A549 (cell line): Measurements from ENCODE around the gene IFITM10. TPM values are rescaled to one million over a fixed set of nuclear protein-coding genes. Genes with fewer than 3 reads are reported as not detected.
A peak's percentile ranks its signal among the peaks of the same experiment; 100 is the strongest.

Source experiments
- ATAC-seq, 2 experiments: fragments of 200-7000 bp in 1 of 2; fragments of >200 bp in 1 of 2; cut with Nextera tagmentation in 1 of 2; cut with Tn5 transposase in 1 of 2; 3 replicates each; pipeline versions ENCODE4 v1.8.0 to v1.9.1; 2018 to 2020; ENCODE audit warnings: mild to moderate bottlenecking in 1 of 2, moderate library complexity in 1 of 2
- CTCF ChIA-PET: fragments of 300-600 bp; sonication (Branson Sonifier 250); formaldehyde crosslinking; extraction: SDS; loops from one replicate; lab custom pipeline; 2021; ENCODE audit warnings: antibody characterized with exemption, inconsistent platforms; lab: Yijun Ruan, JAX
- POLR2A ChIA-PET: fragments of 350-600 bp; formaldehyde crosslinking; extraction: SDS; loops from one replicate; lab custom pipeline; 2021; ENCODE audit warnings: antibody characterized with exemption, inconsistent platforms; lab: Yijun Ruan, JAX
- DNase-seq, 2 experiments: peaks; one replicate each; pipeline versions ENCODE4 v3.0.0 to v3.0.0-alpha.2; 2011 to 2016; ENCODE audit warnings: low read depth in 1 of 2, low spot score in 1 of 2
- FAIRE-seq: peaks from 2 replicates; lab custom pipeline; 2011; peaks lifted over from hg19 to GRCh38; lab: Jason Lieb, UNC
- H3K27ac ChIP-seq, 2 experiments: fragments of >200 bp; sonication (Bioruptor Twin); formaldehyde crosslinking; 3 replicates each; pipeline ENCODE4 v1.5.1; 2016 to 2017
- H3K4me1 ChIP-seq: fragments of >200 bp; sonication (Bioruptor Twin); formaldehyde crosslinking; 3 replicates; pipeline ENCODE4 v1.6.1; 2016
- H3K4me2 ChIP-seq: fragments of >200 bp; sonication (Bioruptor Twin); formaldehyde crosslinking; 3 replicates; pipeline ENCODE4 v1.6.1; 2016
- H3K4me3 ChIP-seq: fragments of >200 bp; sonication (Bioruptor Twin); formaldehyde crosslinking; 3 replicates; pipeline ENCODE4 v1.5.1; 2016
- H3K9me3 ChIP-seq: fragments of >200 bp; sonication (Bioruptor Twin); formaldehyde crosslinking; 3 replicates; pipeline ENCODE4 v1.6.1; 2016
- CBX8 ChIP-seq: fragments of 200-600 bp; sonication (generic); IDR thresholded peaks from 2 replicates; pipeline ENCODE4 v1.6.1; 2016
- CEBPB ChIP-seq, 2 experiments: fragments of >200 bp in 1 of 2; sonication (Bioruptor Twin) in 1 of 2; formaldehyde crosslinking in 1 of 2; IDR thresholded peaks; 2 replicates each; pipeline ENCODE4 v1.6.1; 2012 to 2016
- CHD4 ChIP-seq: fragments of 200-600 bp; sonication (generic); IDR thresholded peaks from 2 replicates; pipeline ENCODE4 v1.6.1; 2016; ENCODE audit warnings: antibody characterized with exemption, mild to moderate bottlenecking, borderline replicate concordance
- EHF ChIP-seq: fragments of 250-450 bp; sonication (Bioruptor Pico); IDR thresholded peaks from 2 replicates; pipeline ENCODE4 v1.5.0; 2020; ENCODE audit warnings: mild to moderate bottlenecking
- EHMT2 ChIP-seq: fragments of 200-600 bp; sonication (generic); IDR thresholded peaks from 2 replicates; pipeline ENCODE4 v1.6.1; 2016; ENCODE audit warnings: antibody characterized with exemption, low read depth, mild to moderate bottlenecking, moderate library complexity
- EP300 ChIP-seq, 2 experiments: fragments of >200 bp; sonication (Bioruptor Twin); formaldehyde crosslinking; IDR thresholded peaks; 2 replicates in 1 of 2; 3 replicates in 1 of 2; pipeline ENCODE4 v1.6.1; 2016 to 2017
- GATA3 ChIP-seq: IDR thresholded peaks from 2 replicates; pipeline ENCODE4 v1.6.1; 2012; ENCODE audit warnings: borderline replicate concordance
- HDAC2 ChIP-seq: fragments of 200-600 bp; sonication (generic); IDR thresholded peaks from 2 replicates; pipeline ENCODE4 v1.6.1; 2016
- HEYL ChIP-seq: fragments of 250-450 bp; sonication (Bioruptor Pico); IDR thresholded peaks from 2 replicates; pipeline ENCODE4 v1.8.0; 2021; ENCODE audit warnings: mild to moderate bottlenecking, moderate library complexity
- JUN ChIP-seq, 2 experiments: fragments of >200 bp; sonication (Bioruptor Twin); formaldehyde crosslinking; IDR thresholded peaks; 2 replicates in 1 of 2; 3 replicates in 1 of 2; pipeline ENCODE4 v1.6.1; 2016 to 2017
- JUNB ChIP-seq: fragments of >200 bp; sonication (Bioruptor Twin); formaldehyde crosslinking; IDR thresholded peaks from 2 replicates; pipeline ENCODE4 v1.6.1; 2016
- MAFK ChIP-seq: fragments of 450-650 bp; IDR thresholded peaks from 2 replicates; pipeline ENCODE4 v1.6.1; 2014; ENCODE audit not compliant: partially characterized antibody
- MYC ChIP-seq: IDR thresholded peaks from 2 replicates; pipeline ENCODE4 v1.6.1; 2012; ENCODE audit warnings: mild to moderate bottlenecking, inconsistent platforms, low read length, improper control_type of control experiment, borderline replicate concordance
- NFE2L2 ChIP-seq: fragments of 150-350 bp; conservative IDR thresholded peaks from 2 replicates; pipeline ENCODE4 v1.6.1; 2014; ENCODE audit warnings: low read length
- NR3C1 ChIP-seq: fragments of >200 bp; sonication (Bioruptor Twin); formaldehyde crosslinking; IDR thresholded peaks from 3 replicates; pipeline ENCODE4 v1.6.1; 2017
- PHF8 ChIP-seq: fragments of 200-600 bp; sonication (generic); IDR thresholded peaks from 2 replicates; pipeline ENCODE4 v1.6.1; 2016; ENCODE audit warnings: low read depth, mild to moderate bottlenecking, antibody characterized with exemption, moderate library complexity, borderline replicate concordance
- POLR2AphosphoS2 ChIP-seq: conservative IDR thresholded peaks from 2 replicates; pipeline ENCODE4 v1.6.1; 2012; ENCODE audit warnings: low read length, improper control_type of control experiment, inconsistent platforms
- RAD21 ChIP-seq, 2 experiments: fragments of >200 bp in 1 of 2; sonication (Bioruptor Twin) in 1 of 2; formaldehyde crosslinking in 1 of 2; IDR thresholded peaks in 1 of 2; conservative IDR thresholded peaks in 1 of 2; 2 replicates in 1 of 2; 3 replicates in 1 of 2; pipeline ENCODE4 v1.6.1; 2012 to 2018; ENCODE audit warnings: inconsistent platforms in 1 of 2
- RARB ChIP-seq: fragments of 250-450 bp; sonication (Bioruptor Pico); IDR thresholded peaks from 2 replicates; pipeline ENCODE4 v1.8.0; 2021; ENCODE audit warnings: mild to moderate bottlenecking, moderate library complexity
- RCOR1 ChIP-seq: fragments of 150-350 bp; IDR thresholded peaks from 2 replicates; pipeline ENCODE4 v1.6.1; 2014; ENCODE audit warnings: antibody characterized with exemption, low read length, low read depth
- TFCP2L1 ChIP-seq: fragments of 250-450 bp; sonication (Bioruptor Pico); IDR thresholded peaks from 2 replicates; pipeline ENCODE4 v1.5.0; 2021; ENCODE audit warnings: mild to moderate bottlenecking
- ZNF302 ChIP-seq: fragments of 250-450 bp; sonication (Bioruptor Pico); IDR thresholded peaks from 2 replicates; pipeline ENCODE4 v1.9.0; 2021; ENCODE audit warnings: inconsistent platforms, mild to moderate bottlenecking, moderate library complexity
- ZSCAN20 ChIP-seq: fragments of 250-450 bp; sonication (Bioruptor Pico); IDR thresholded peaks from 2 replicates; pipeline ENCODE4 v1.8.0; 2022; ENCODE audit warnings: mild to moderate bottlenecking, moderate library complexity
- WGBS: methylation state at CpG from one replicate; pipeline ENCODE4 v1.1.6; 2017; ENCODE audit errors: missing lambda C conversion rate; 5-methylcytosine and 5-hydroxymethylcytosine counted together
- polyA plus RNA-seq, 4 experiments: library from polyadenylated mRNA; depleted of rRNA in 3 of 4; stranded (reverse); fragments of >200 nt; fragmentation: RNase III in 1 of 4; extraction: RNeasy Plus Mini Kit Qiagen cat#74134 plus additional on column Dnase treatment in 1 of 4; gene quantifications; 2 replicates in 3 of 4; 3 replicates in 1 of 4; pipeline ENCODE4 v1.2.3, GENCODE V29; 2011 to 2017
- TF ChIP-seq, protein P1 (sequence below): fragments of 250-450 bp; sonication (Bioruptor Pico); IDR thresholded peaks from 2 replicates; pipeline ENCODE4 v1.5.0; 2020; ENCODE audit warnings: low read depth, mild to moderate bottlenecking, moderate library complexity
- TF ChIP-seq, protein P2 (sequence below): IDR thresholded peaks from 2 replicates; pipeline ENCODE4 v1.6.1; 2012
- TF ChIP-seq, protein P3 (sequence below): IDR thresholded peaks from 2 replicates; pipeline ENCODE4 v1.6.1; 2012

The IFITM10 gene
- polyA plus RNA-seq, 2 of the 4 experiments (the other 2 are of a cell fraction) = 0.28 to 0.67 TPM

DNA sequence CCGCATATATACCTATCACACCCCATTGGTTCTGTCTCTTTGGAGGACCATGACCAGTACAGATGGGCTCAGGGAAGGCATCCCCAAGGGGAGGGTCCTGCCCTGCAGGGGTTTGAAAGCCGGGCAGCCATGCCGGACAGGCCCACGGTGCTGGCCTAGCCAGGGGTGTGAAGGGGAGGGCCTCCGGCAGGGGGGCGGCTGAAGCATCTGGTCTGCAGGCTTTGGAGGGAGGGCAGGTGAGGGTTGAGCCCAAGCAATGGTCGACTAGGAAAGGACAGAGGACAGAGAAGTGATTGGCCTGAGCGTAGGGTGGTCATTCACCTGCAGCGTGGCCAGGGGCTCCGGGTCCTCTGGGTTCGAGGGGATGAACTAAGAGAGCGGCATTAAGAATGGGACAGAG is 24.5 kb upstream of the IFITM10 start:
- ChIA-PET CTCF (no interaction called here), POLR2A (no interaction called here)
- DNase-seq = no peak
- H3K4me3 ChIP-seq = no peak overlapping the region
- no peak for ATAC-seq
- WGBS = 81% methylated on average over 7 of the region's 12 CpGs
- H3K9me3 ChIP-seq = no peaks in the 10 kb centered on the region
- H3K4me2 ChIP-seq = no peak overlapping the region
- peaks cover 47% of the 10 kb centered on the region for H3K4me1 ChIP-seq
- no peak for TF ChIP-seq NR3C1
- TF ChIP-seq EP300 (IDR thresholded peaks at IDR 0.05) = no peak
- no peak for FAIRE-seq
- H3K27ac ChIP-seq = peak overlapping the region; percentile 97 to 99; a peak in 5 of 6 replicates

DNA sequence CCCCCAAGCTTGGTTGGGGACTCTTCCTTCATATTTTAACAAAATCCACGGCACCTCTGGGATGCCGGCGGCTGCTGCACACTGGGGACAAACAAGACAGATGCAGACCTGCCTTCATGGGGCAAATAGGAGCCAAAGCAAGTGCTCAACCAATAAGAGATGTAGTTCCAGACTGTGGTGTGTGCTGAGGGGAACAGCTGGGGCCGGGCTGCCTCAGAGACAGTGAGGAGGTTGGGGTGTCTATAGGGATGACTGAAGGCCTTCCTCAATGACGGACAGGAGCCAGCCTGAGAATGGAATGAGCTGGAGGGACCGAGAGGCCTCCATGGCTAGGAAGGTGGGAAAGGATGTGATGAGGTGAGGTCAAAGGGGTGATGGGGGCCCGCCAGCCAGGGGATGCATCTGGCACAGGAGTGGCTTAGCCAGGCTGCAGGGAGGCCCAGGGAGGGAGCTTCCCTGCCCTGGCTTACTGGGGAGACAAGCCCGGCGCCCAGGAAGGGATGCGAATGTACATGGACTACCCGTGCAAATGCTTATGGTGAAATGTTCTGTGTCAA is 23.7 kb upstream of the IFITM10 start:
- Histone ChIP-seq H3K9me3 (no peaks in the 10 kb centered on the region), H3K4me3 (no peak overlapping the region), H3K4me2 (peak overlapping the region; percentile 82), H3K4me1 (peaks cover 51% of the 10 kb centered on the region), H3K27ac (peak overlapping the region; percentile 97 to 99)
- POLR2A ChIA-PET = interaction anchor here (2.2 kb wide), 1 partner anchor 10 kb away, joined by 11 read pairs; the partner anchor contains the start of gene CTSD
- CTCF ChIA-PET = interaction anchor here (0.9 to 2.2 kb wide), 8 partner anchors 10 to 121 kb away, joined by 3 to 18 read pairs (median 6); partner anchors contain the start of genes CTSD and IFITM10
- DNase-seq (no peak), FAIRE-seq (no peak), ATAC-seq (no peak)
- no peak for TF ChIP-seq NFE2L2
- no peak for TF ChIP-seq CBX8
- no peak for TF ChIP-seq ZNF302 (CRISPR knock-in tag)
- no peak for TF ChIP-seq HEYL (CRISPR knock-in tag)
- TF ChIP-seq ZSCAN20 (CRISPR knock-in tag) = no peak
- TF ChIP-seq, protein P1, sequence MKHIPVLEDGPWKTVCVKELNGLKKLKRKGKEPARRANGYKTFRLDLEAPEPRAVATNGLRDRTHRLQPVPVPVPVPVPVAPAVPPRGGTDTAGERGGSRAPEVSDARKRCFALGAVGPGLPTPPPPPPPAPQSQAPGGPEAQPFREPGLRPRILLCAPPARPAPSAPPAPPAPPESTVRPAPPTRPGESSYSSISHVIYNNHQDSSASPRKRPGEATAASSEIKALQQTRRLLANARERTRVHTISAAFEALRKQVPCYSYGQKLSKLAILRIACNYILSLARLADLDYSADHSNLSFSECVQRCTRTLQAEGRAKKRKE = no peak
- no peak for TF ChIP-seq RCOR1
- TF ChIP-seq RAD21 (conservative IDR thresholded peaks at IDR 0.05 in 1 of 2, IDR thresholded peaks at IDR 0.05 in 1 of 2) = no peak
- no peak for TF ChIP-seq TFCP2L1 (CRISPR knock-in tag)
- TF ChIP-seq CHD4 = no peak
- no peak for TF ChIP-seq HDAC2
- WGBS = 95% methylated on average over 11 of the region's 11 CpGs

DNA sequence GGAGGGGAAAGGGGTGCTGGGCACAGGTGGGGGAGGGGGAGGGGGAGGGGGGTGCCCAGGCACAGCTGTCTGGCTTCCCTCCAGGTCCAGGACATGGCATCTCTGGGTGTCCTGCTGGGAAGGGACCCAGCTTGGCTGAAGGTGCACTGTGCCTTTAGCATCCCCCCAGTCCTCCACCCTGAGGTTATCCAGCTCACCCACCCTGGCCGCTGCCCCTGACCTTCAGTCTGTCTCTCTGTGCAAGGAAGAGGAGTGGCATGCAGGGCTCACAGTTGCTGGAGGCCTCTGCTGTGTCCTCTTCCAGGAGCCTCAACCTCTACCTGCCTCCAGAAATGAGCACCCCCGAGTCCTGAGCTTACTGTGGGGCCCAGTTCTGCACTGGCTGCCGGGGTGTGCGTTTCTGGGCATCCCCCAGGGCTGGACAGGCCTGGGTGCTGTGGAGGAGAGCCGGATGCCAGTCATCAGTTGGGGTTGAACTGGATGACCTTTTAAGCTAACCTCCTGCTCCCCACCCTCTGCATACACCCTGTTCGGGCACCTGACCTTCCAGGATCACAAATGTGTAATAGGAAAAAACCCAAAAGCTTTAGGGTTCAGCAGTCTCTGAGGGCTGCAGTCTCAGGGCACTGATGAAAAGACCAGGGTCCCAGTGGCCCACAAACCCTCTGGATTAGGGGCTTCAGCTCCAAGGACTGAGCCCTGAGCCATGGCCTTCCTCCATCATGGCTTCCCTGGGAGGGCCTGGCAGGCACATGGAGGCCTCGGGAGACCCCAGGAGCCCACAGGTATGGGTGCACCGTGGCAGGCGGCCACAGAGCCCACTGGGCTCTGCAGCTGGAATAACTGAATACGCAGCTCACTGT is 23.0 kb upstream of the IFITM10 start:
- CTCF ChIA-PET = interaction anchor here (0.6 to 2.2 kb wide), 10 partner anchors 9 to 121 kb away, joined by 3 to 18 read pairs (median 6); partner anchors contain the start of genes CTSD and IFITM10
- ATAC-seq = peak; percentile 36 to 64; a peak in 5 of 6 replicates
- POLR2A ChIA-PET = interaction anchor here (1.8 to 2.2 kb wide), 3 partner anchors 9 to 23 kb away, joined by 11 to 13 read pairs (median 11); partner anchors contain the start of genes CTSD and IFITM10
- peak overlapping the region; percentile 82 for H3K4me2 ChIP-seq
- no peaks in the 10 kb centered on the region for H3K9me3 ChIP-seq
- DNase-seq = no peak
- TF ChIP-seq RARB (CRISPR knock-in tag) (no peak), JUN (IDR thresholded peaks at IDR 0.05) (peak in 1 of 2 experiments; percentile 66; a peak in 2 of 5 replicates)
- H3K4me3 ChIP-seq = 0 out of 3 replicates have a peak overlapping the region, but pooled peaks have one; percentile 1
- peaks cover 51% of the 10 kb centered on the region for H3K4me1 ChIP-seq
- FAIRE-seq = no peak
- WGBS = 64% methylated on average over 9 of the region's 10 CpGs
- H3K27ac ChIP-seq = peak overlapping the region; percentile 97 to 99

DNA sequence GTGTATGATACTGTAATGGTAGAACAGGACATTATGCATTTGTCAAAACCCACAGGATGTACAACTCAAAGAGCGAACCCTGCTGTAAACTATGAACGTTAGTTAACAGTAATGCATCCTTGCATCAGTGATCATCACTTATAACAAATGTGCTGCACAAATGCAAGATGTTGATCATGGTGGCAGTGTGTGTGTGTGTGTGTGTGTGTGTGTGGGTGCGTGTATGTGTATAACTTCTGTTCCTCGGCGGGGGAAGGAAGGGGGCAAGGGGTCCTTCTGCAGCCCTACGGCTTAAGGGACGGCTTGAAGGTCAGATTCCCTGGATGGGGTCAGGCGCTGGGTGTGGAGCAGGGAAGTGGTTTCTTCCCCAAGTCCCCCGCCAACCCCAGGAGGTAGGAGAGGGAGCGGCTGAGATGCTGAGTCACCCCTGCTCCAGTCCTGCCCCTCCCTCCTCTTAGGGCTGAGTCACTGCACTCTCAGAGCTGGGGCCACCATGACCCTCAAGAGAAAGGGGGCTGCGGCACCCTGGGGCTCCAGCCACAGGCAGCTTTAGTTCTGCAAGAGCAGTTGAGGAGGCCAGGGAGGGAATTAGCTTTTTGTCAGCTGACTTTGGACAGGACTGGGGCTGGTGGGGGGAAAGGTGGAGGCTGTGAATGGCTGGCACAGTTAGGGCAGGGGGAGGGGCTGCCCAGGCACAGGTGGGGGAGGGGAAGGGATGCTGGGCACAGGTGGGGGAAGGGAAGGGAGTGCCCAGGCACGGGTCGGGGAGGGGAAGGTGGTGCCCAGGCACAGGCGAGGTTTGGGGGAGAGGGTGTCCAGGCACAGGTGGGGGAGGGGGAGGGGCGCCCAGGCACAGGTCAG is 22.1 kb upstream of the IFITM10 start:
- peak; percentile 73 for FAIRE-seq
- WGBS = 1% methylated on average over 9 of the region's 15 CpGs
- ChIA-PET CTCF (interaction anchor here (0.9 to 2.2 kb wide), 11 partner anchors 8 to 120 kb away, joined by 3 to 18 read pairs (median 5); partner anchors contain the start of gene IFITM10), POLR2A (interaction anchor here (0.6 to 2.2 kb wide), 5 partner anchors 8 to 57 kb away, joined by 3 to 13 read pairs (median 11); partner anchors contain the start of genes CTSD and IFITM10)
- Histone ChIP-seq H3K9me3 (no peaks in the 10 kb centered on the region), H3K27ac (peak overlapping the region; percentile 97 to 99), H3K4me1 (peaks cover 42% of the 10 kb centered on the region), H3K4me3 (no peak overlapping the region), H3K4me2 (peak overlapping the region; percentile 82)
- peak; percentile 95 to 98 for ATAC-seq
- peak; percentile 94 to 95 for DNase-seq
- no peak for TF ChIP-seq CEBPB (IDR thresholded peaks at IDR 0.05)
- TF ChIP-seq GATA3 = peak; percentile 34; the same call in 1 of the 2 replicates
- no peak for TF ChIP-seq RCOR1
- TF ChIP-seq NFE2L2 = peak; percentile 93
- peak; percentile 53 for TF ChIP-seq JUNB
- no peak for TF ChIP-seq EHMT2
- TF ChIP-seq EHF (CRISPR knock-in tag) = no peak
- no peak for TF ChIP-seq PHF8
- TF ChIP-seq MYC = 0 out of 2 replicates have a peak, but pooled peaks have one; percentile 26
- no peak for TF ChIP-seq POLR2AphosphoS2
- TF ChIP-seq, protein P2, sequence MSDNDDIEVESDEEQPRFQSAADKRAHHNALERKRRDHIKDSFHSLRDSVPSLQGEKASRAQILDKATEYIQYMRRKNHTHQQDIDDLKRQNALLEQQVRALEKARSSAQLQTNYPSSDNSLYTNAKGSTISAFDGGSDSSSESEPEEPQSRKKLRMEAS = peak; percentile 62
- TF ChIP-seq MAFK = peak; percentile 99
- no peak for TF ChIP-seq HDAC2
- TF ChIP-seq, protein P3, sequence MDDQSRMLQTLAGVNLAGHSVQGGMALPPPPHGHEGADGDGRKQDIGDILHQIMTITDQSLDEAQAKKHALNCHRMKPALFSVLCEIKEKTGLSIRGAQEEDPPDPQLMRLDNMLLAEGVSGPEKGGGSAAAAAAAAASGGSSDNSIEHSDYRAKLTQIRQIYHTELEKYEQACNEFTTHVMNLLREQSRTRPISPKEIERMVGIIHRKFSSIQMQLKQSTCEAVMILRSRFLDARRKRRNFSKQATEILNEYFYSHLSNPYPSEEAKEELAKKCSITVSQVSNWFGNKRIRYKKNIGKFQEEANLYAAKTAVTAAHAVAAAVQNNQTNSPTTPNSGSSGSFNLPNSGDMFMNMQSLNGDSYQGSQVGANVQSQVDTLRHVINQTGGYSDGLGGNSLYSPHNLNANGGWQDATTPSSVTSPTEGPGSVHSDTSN = no peak; the same call in 1 of the 2 replicates
